Astrocyte (in vitro differentiated cells and primary cell): ENCODE measurements around the gene MC2R. TPM values are rescaled to one million over a fixed set of nuclear protein-coding genes. Genes with fewer than 3 reads are reported as not detected.
A peak's percentile ranks its signal among the peaks of the same experiment; 100 is the strongest.
"Not testable (repeated sequence)": the region's sequence is repeated elsewhere in the genome, so short reads cannot be mapped to it uniquely, and the experiment has no call there.

ENCODE experiments used
- DNase-seq: peaks from one replicate; pipeline ENCODE4 v3.0.0-alpha.2; 2010; ENCODE audit warnings: low read depth
- FAIRE-seq: peaks from 2 replicates; lab custom pipeline; 2011; peaks lifted over from hg19 to GRCh38; lab: Jason Lieb, UNC
- H2AFZ ChIP-seq: 2 replicates; pipeline ENCODE4 v1.6.0; 2012; ENCODE audit warnings: low read depth, low read length, inconsistent platforms
- H3K27ac ChIP-seq: 2 replicates; pipeline ENCODE4 v1.5.1; 2011; ENCODE audit warnings: low read depth, low read length, inconsistent platforms
- H3K27me3 ChIP-seq: 2 replicates; pipeline ENCODE4 v1.6.0; 2011; ENCODE audit warnings: low read length, inconsistent platforms; ENCODE audit not compliant: insufficient read depth
- H3K36me3 ChIP-seq: 2 replicates; pipeline ENCODE4 v1.5.1; 2011; ENCODE audit warnings: low read length, inconsistent platforms; ENCODE audit not compliant: insufficient read depth
- H3K4me1 ChIP-seq: 2 replicates; pipeline ENCODE4 v1.5.1; 2011; ENCODE audit warnings: low read length, inconsistent platforms; ENCODE audit not compliant: insufficient read depth
- H3K4me2 ChIP-seq: 2 replicates; pipeline ENCODE4 v1.6.0; 2012; ENCODE audit warnings: low read length, inconsistent platforms
- H3K4me3 ChIP-seq: 2 replicates; pipeline ENCODE4 v1.5.1; 2011; ENCODE audit warnings: low read depth, mild to moderate bottlenecking, low read length, inconsistent platforms; ENCODE audit not compliant: insufficient read depth
- H3K79me2 ChIP-seq: 2 replicates; pipeline ENCODE4 v1.6.0; 2012; ENCODE audit warnings: mild to moderate bottlenecking, low read length, inconsistent platforms; ENCODE audit not compliant: insufficient read depth
- H3K9ac ChIP-seq: 2 replicates; pipeline ENCODE4 v1.6.0; 2012; ENCODE audit warnings: mild to moderate bottlenecking, low read length, inconsistent platforms
- H3K9me3 ChIP-seq: 2 replicates; pipeline ENCODE4 v1.5.1; 2012; ENCODE audit warnings: low read depth, mild to moderate bottlenecking, low read length, inconsistent platforms; ENCODE audit not compliant: insufficient read depth
- H4K20me1 ChIP-seq: 2 replicates; pipeline ENCODE4 v1.6.0; 2012; ENCODE audit warnings: low read length, inconsistent platforms; ENCODE audit not compliant: insufficient read depth
- H3K27ac Mint-ChIP-seq: one replicate; pipeline ENCODE4 v1.8.0; 2021; ENCODE audit warnings: mild to moderate bottlenecking, mixed read lengths; ENCODE audit not compliant: unreplicated experiment
- H3K27me3 Mint-ChIP-seq: one replicate; pipeline ENCODE4 v1.8.0; 2021; ENCODE audit warnings: low read depth, mixed read lengths; ENCODE audit not compliant: unreplicated experiment
- H3K36me3 Mint-ChIP-seq: one replicate; pipeline ENCODE4 v1.8.0; 2021; ENCODE audit warnings: low read depth, mixed read lengths; ENCODE audit not compliant: unreplicated experiment
- H3K4me1 Mint-ChIP-seq: one replicate; pipeline ENCODE4 v1.8.0; 2021; ENCODE audit warnings: low read depth, mixed read lengths; ENCODE audit not compliant: unreplicated experiment
- H3K4me3 Mint-ChIP-seq: one replicate; pipeline ENCODE4 v1.8.0; 2021; ENCODE audit warnings: mild to moderate bottlenecking, moderate library complexity, mixed read lengths; ENCODE audit not compliant: unreplicated experiment
- H3K9me3 Mint-ChIP-seq: one replicate; pipeline ENCODE4 v1.8.0; 2021; ENCODE audit warnings: mild to moderate bottlenecking, mixed read lengths; ENCODE audit not compliant: unreplicated experiment
- CTCF ChIP-seq: IDR thresholded peaks from 2 replicates; pipeline ENCODE4 v1.5.1; 2011; ENCODE audit warnings: low read depth, mild to moderate bottlenecking, inconsistent platforms, low read length, moderate library complexity; ENCODE audit not compliant: insufficient read depth
- EZH2 ChIP-seq: IDR thresholded peaks from 2 replicates; pipeline ENCODE4 v1.6.1; 2012; ENCODE audit warnings: mild to moderate bottlenecking, low read length, inconsistent platforms; ENCODE audit not compliant: insufficient read depth
- total RNA-seq: library from RNA; stranded (reverse); gene quantifications from 2 replicates; pipeline ENCODE4 v1.2.1, GENCODE V29; 2021

The MC2R gene
- total RNA-seq, 1 donor from 2014 or later: not detected

- H3K79me2 ChIP-seq: no peaks in the 10 kb centered on the region
- no peak for FAIRE-seq
- no peak overlapping the region for H3K9ac ChIP-seq
- no peak overlapping the region for H3K4me3 ChIP-seq
- H3K27ac ChIP-seq: no peak overlapping the region
- no peaks in the 10 kb centered on the region for H3K9me3 ChIP-seq
- H3K27me3 Mint-ChIP-seq: peaks cover 50% of the 10 kb centered on the region
- no peaks in the 10 kb centered on the region for H3K9me3 Mint-ChIP-seq
- no peaks in the 10 kb centered on the region for H3K36me3 Mint-ChIP-seq
- H4K20me1 ChIP-seq: no peaks in the 10 kb centered on the region
- no peaks in the 10 kb centered on the region for H3K36me3 ChIP-seq
- no peaks in the 10 kb centered on the region for H3K4me1 Mint-ChIP-seq
- no peak overlapping the region for H2AFZ ChIP-seq
- no peak overlapping the region for H3K4me2 ChIP-seq
- H3K4me3 Mint-ChIP-seq: no peak overlapping the region
- no peak for DNase-seq
- no peak overlapping the region for H3K27ac Mint-ChIP-seq
- peaks cover 4% of the 10 kb centered on the region for H3K27me3 ChIP-seq
- TF ChIP-seq CTCF: no peak
- no peak for TF ChIP-seq EZH2
- no peaks in the 10 kb centered on the region for H3K4me1 ChIP-seq
Measured at GRCh38 chr18:13871701-13872100, 43.6 kb downstream of the MC2R start.

- no peak for DNase-seq
- Mint-ChIP-seq H3K36me3 (no peaks in the 10 kb centered on the region), H3K27me3 (peaks cover 54% of the 10 kb centered on the region), H3K27ac (no peak overlapping the region), H3K4me3 (no peak overlapping the region), H3K4me1 (no peaks in the 10 kb centered on the region), H3K9me3 (no peaks in the 10 kb centered on the region)
- no peaks in the 10 kb centered on the region for H3K36me3 ChIP-seq
- H3K79me2 ChIP-seq: no peaks in the 10 kb centered on the region
- peak overlapping the region; percentile 17 for H3K4me3 ChIP-seq
- TF ChIP-seq EZH2 (no peak), CTCF (no peak)
- H3K27me3 ChIP-seq: peaks cover 4% of the 10 kb centered on the region
- H4K20me1 ChIP-seq: no peaks in the 10 kb centered on the region
- H2AFZ ChIP-seq: peak overlapping the region; percentile 41
- H3K9me3 ChIP-seq: no peaks in the 10 kb centered on the region
- H3K4me2 ChIP-seq: peak overlapping the region; percentile 64
- no peak overlapping the region for H3K27ac ChIP-seq
- H3K4me1 ChIP-seq: no peaks in the 10 kb centered on the region
- no peak for FAIRE-seq
- no peak overlapping the region for H3K9ac ChIP-seq
Measured at GRCh38 chr18:13868501-13869271, 46.6 kb downstream of the MC2R start.

GRCh38 chr18:13862898-13863297 lies 52.4 kb downstream of the MC2R start:
- not testable (repeated sequence) for DNase-seq, H3K4me1 ChIP-seq, H3K79me2 ChIP-seq, H3K9me3 Mint-ChIP-seq, H4K20me1 ChIP-seq, H3K36me3 ChIP-seq, H3K9me3 ChIP-seq, H3K4me3 Mint-ChIP-seq, H3K27ac ChIP-seq, H3K27ac Mint-ChIP-seq, H3K4me1 Mint-ChIP-seq, FAIRE-seq, H3K4me2 ChIP-seq, H3K9ac ChIP-seq, H2AFZ ChIP-seq, H3K27me3 ChIP-seq, H3K4me3 ChIP-seq, H3K36me3 Mint-ChIP-seq
- peaks cover 21% of the 10 kb centered on the region for H3K27me3 Mint-ChIP-seq
